Left lung (tissue), 10 donors: ENCODE results near the gene ZFYVE16. TPM values are rescaled to one million over a fixed set of nuclear protein-coding genes. Genes with fewer than 3 reads are reported as not detected.
A peak's percentile ranks its signal among the peaks of the same experiment; 100 is the strongest.
"Not testable (repeated sequence)": the region's sequence is repeated elsewhere in the genome, so short reads cannot be mapped to it uniquely, and the experiment has no call there.

ENCODE experiments used
- ATAC-seq: fragments of 200-7000 bp; cut with Tn5 transposase; one replicate; pipeline ENCODE4 v1.9.1; 2020; ENCODE audit warnings: moderate library complexity
- DNase-seq, 4 donors: peaks; one replicate each; pipeline ENCODE4 v3.0.0-alpha.2; 2013 to 2020
- H3K27ac ChIP-seq, 2 donors: fragments of 200-600 bp; sonication (generic) in 1 of 2; one replicate each; pipeline versions ENCODE4 v1.5.0 to v1.8.0; 2020 to 2021
- H3K27me3 ChIP-seq, 2 donors: fragments of 200-600 bp; sonication (generic) in 1 of 2; one replicate each; pipeline versions ENCODE4 v1.5.0 to v1.8.0; 2020 to 2021
- H3K36me3 ChIP-seq, 2 donors: fragments of 200-600 bp; sonication (generic) in 1 of 2; one replicate each; pipeline versions ENCODE4 v1.5.0 to v1.8.0; 2020 to 2021
- H3K4me1 ChIP-seq, 2 donors: fragments of 200-600 bp; one replicate each; pipeline ENCODE4 v1.8.0; 2021
- H3K4me3 ChIP-seq, 2 donors: fragments of 200-600 bp; sonication (generic) in 1 of 2; one replicate each; pipeline versions ENCODE4 v1.5.0 to v1.8.0; 2020 to 2021; ENCODE audit warnings: mild to moderate bottlenecking in 1 of 2
- H3K9me3 ChIP-seq, 2 donors: fragments of 200-600 bp; sonication (generic) in 1 of 2; one replicate each; pipeline versions ENCODE4 v1.5.0 to v1.8.0; 2020 to 2021
- intact Hi-C, 2 donors: fragments of 100-400 bp; cut with DNase I; formaldehyde crosslinking; loops; one replicate each; pipeline versions ENCODE4 v1.11.2 to v1.14.2; 2022
- polyA plus RNA-seq, 6 donors: library from polyadenylated mRNA; unstranded; fragments of 120-200 nt; gene quantifications; one replicate each; pipeline ENCODE4 v1.2.1, GENCODE V29; 2013; ENCODE audit not compliant: insufficient read length in 6 of 6
- total RNA-seq, 2 donors: library from RNA; stranded (reverse); fragmentation: NEBNext Ultra II Directional; extraction: Animal tissue kit (Norgen Biotek cat#: 25700); gene quantifications; one replicate each; pipeline ENCODE4 v1.2.1, GENCODE V29; 2021
- TF ChIP-seq, protein P1 (sequence below), 2 donors: fragments of 200-600 bp; sonication (generic) in 1 of 2; IDR thresholded peaks; one replicate each; pipeline versions ENCODE4 v1.5.0 to v1.8.0; 2021; ENCODE audit warnings: antibody characterized with exemption in 2 of 2
- donor health status: DM: no; HTN: yes; CAD: no.
- donor health status: DM: no; HTN: no; CAD: no.

The ZFYVE16 gene
- total and polyA plus RNA-seq, 8 donors, result 56.3 to 104 (median 73.5) TPM

DNA sequence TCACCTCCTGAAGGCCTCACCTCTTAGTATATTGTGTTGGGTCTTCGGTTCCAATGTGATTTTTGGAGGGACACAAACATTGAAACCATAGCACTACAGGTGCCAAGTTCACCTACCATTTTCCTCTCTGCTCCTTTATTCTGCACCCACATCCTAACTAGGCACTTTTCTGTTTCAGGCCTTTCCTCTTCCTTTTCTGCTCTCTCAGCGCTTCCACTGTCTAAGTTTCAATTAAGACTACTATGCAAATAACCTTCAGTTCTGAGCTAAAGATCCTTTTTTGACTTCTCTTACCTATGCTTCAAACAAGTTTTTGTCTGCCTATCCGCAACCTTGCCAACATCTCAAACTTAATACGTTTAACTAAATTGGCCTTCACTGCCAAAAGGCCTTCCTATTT is 25.4 kb upstream of the ZFYVE16 start:
- intact Hi-C loops, result no loop called here
- Histone ChIP-seq H3K9me3 (no peaks in the 10 kb centered on the region), H3K27me3 (no peaks in the 10 kb centered on the region), H3K27ac (no peak overlapping the region), H3K36me3 (no peaks in the 10 kb centered on the region), H3K4me1 (no peaks in the 10 kb centered on the region), H3K4me3 (no peak overlapping the region)
- TF ChIP-seq, protein P1, sequence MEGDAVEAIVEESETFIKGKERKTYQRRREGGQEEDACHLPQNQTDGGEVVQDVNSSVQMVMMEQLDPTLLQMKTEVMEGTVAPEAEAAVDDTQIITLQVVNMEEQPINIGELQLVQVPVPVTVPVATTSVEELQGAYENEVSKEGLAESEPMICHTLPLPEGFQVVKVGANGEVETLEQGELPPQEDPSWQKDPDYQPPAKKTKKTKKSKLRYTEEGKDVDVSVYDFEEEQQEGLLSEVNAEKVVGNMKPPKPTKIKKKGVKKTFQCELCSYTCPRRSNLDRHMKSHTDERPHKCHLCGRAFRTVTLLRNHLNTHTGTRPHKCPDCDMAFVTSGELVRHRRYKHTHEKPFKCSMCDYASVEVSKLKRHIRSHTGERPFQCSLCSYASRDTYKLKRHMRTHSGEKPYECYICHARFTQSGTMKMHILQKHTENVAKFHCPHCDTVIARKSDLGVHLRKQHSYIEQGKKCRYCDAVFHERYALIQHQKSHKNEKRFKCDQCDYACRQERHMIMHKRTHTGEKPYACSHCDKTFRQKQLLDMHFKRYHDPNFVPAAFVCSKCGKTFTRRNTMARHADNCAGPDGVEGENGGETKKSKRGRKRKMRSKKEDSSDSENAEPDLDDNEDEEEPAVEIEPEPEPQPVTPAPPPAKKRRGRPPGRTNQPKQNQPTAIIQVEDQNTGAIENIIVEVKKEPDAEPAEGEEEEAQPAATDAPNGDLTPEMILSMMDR (IDR thresholded peaks at IDR 0.05), result no peak
- ATAC-seq (no peak), DNase-seq (no peak)

DNA sequence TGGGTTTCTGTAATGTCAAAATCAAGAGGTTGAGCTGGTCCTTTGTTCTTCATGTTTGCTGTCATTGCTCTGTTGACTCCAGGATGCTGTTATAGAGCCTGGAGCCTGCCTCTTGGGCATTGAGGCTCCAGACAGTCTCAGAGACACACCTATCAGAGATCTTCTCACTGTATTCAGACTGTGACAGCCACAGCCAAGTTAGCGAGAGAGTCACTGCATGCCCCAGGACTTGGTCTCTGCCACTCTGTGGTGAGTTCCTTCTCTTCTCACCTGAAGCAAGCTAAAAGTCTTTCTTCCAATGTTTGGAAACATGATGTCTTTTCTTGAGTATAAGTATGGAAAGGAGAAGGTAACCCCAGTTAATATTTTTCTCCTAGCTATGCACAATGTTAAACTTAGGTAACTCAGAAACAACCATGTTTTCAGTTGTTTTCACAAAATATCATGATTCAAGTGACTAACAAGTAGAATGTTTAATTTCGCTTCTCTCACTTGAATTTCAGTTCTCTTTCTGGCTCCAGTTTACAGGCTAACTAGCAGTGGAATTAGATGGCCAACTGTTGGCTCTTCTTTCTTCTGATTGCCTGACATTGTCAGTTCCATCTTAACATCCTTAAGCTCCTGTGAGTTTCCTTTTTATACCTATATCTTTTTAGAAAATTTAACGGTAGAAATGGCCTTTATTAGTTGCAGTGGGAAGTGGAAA is 20.6 kb upstream of the ZFYVE16 start:
- Histone ChIP-seq H3K27me3 (no peaks in the 10 kb centered on the region), H3K9me3 (no peaks in the 10 kb centered on the region), H3K4me1 (no peaks in the 10 kb centered on the region), H3K36me3 (no peaks in the 10 kb centered on the region), H3K4me3 (no peak overlapping the region), H3K27ac (no peak overlapping the region)
- intact Hi-C loops, result no loop called here
- TF ChIP-seq, protein P1 (IDR thresholded peaks at IDR 0.05), result no peak
- DNase-seq (no peak), ATAC-seq (no peak)

DNA sequence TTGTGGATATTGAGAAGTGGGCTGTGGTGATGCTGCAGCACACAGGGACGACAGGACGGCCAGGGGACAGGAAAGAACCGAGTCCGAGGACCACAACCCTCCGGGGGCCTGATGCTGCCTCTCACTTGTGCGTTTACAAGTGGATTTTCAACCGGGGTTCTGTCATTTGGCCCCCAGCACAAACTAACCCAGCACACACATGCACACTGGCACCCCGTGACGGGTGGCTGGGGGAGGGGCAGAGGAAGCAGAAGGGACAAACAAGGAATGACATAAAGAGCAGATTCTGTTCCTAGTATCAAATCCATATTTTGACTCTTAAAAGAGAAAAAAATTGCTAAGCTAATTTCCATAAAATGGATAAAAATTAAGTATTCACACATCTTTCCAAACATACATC is 18.3 kb upstream of the ZFYVE16 start:
- TF ChIP-seq, protein P1 (IDR thresholded peaks at IDR 0.05), result no peak
- peak in 2 of 4 donors; percentile 57 to 84 for DNase-seq
- Histone ChIP-seq H3K9me3 (peaks cover 0 to 9% of the 10 kb centered on the region in 2 donors), H3K27me3 (no peaks in the 10 kb centered on the region), H3K4me1 (no peaks in the 10 kb centered on the region), H3K4me3 (peak overlapping the region in 1 of 2 donors; percentile 18), H3K27ac (no peak overlapping the region), H3K36me3 (no peaks in the 10 kb centered on the region)
- no peak for ATAC-seq
- intact Hi-C loops, result no loop called here

DNA sequence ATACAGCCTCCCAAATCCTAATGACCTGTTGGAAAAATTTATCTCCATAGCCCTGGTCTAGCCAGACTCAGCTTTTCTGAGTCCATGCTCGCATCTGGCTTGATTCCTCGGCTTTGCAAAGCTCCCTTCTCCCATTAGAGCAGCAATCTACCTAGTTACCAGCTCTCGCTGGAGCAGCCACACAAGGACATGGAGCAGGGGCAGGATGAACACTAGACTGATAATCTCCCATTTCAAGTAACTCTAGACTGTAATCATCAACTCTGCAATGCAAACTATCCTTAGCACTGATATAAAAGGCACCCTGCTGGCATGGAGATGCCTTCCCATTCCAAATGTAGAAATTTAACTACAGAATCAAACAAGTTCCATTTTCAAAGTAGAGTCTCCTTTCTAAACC is 17.5 kb upstream of the ZFYVE16 start:
- H3K27ac ChIP-seq, intact Hi-C loops, DNase-seq, ATAC-seq, H3K36me3 ChIP-seq, H3K9me3 ChIP-seq, H3K27me3 ChIP-seq, H3K4me3 ChIP-seq, H3K4me1 ChIP-seq: not testable (repeated sequence)

DNA sequence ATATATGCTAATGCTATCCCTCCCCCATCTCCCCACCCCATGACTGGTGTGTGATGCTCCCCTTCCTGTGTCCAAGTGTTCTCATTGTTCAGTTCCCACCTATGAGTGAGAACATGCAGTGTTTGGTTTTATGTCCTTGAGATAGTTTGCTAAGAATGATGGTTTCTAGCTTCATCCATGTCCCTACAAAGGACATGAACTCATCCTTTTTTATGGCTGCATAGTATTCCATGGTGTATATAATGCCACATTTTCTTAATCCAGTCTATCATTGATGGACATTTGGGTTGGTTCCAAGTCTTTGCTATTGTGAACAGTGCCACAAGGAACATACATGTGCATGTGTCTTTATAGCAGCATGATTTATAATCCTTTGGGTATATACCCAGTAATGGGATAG is 16.6 kb upstream of the ZFYVE16 start:
- H3K36me3 ChIP-seq, H3K4me1 ChIP-seq, H3K27ac ChIP-seq, H3K4me3 ChIP-seq, ATAC-seq, H3K27me3 ChIP-seq, H3K9me3 ChIP-seq, DNase-seq, intact Hi-C loops: not testable (repeated sequence)

DNA sequence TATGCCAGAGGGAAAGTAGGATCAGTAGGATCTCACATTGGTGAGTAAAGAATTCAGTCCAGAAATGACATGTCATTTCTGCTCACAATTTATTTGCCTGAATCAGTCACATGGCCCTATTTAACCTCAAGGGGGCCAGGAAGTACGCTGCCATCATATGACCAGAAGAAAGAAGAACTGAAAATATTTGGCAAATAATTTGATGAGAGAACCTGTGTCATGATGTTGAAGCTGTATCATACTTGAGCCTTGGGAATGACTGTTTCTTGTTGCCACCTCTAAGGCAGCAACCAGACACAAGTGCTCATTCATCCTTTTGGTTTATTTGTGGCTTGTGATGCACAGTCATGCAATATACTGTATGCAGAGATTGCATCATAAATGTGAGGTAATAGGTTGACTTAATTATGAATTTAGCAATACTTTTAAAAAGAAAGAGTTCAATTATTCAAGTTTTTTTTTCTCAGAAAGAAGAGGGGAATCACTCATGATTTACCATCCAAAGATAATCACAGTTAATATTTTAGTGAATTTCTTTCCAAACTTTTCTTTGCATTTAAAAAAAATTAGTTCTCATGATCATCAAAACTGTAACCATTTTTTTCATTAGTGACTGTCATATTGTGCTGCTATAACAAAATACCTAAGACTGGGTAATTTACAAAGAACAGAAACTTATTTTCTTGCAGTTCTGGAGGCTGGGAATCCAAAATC is 8.2 kb upstream of the ZFYVE16 start:
- H3K4me3 ChIP-seq, result no peak overlapping the region
- intact Hi-C loops, result no loop called here

DNA sequence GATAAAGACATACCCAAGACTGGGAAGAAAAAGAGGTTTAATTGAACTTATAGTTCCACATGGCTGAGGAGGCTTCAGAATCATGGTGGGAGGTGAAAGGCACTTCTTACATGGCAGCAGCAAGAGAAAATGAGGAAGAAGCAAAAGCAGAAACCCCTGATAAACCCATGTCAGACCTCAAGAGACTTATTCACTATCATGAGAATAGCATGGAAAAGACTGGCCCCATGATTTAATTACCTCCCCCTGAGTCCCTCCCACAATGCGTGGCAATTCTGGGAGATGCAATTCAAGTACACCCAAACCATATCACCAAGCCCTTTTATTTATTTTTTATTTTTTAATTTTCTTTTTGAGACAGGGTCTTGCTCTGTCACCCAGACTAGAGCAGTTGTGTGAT is 7.5 kb upstream of the ZFYVE16 start:
- H3K36me3 ChIP-seq, intact Hi-C loops, DNase-seq, H3K4me1 ChIP-seq, ATAC-seq, H3K9me3 ChIP-seq, H3K27me3 ChIP-seq, H3K4me3 ChIP-seq: not testable (repeated sequence)
- peak overlapping the region in 1 of 2 donors; percentile 62 for H3K27ac ChIP-seq

More for the DNA sequence above, 8.2 kb upstream of the ZFYVE16 start:
- Histone ChIP-seq H3K4me1 (peaks cover 0 to 9% of the 10 kb centered on the region in 2 donors), H3K36me3 (no peaks in the 10 kb centered on the region), H3K27ac (peak overlapping the region; percentile 30 to 62), H3K9me3 (no peaks in the 10 kb centered on the region), H3K27me3 (no peaks in the 10 kb centered on the region)
- peak; percentile 76 for ATAC-seq
- DNase-seq, result no peak
- TF ChIP-seq, protein P1 (IDR thresholded peaks at IDR 0.05), result no peak
